CD4-positive, alpha-beta T cell (primary cell): ENCODE results near the gene ZNF79. TPM values are rescaled to one million over a fixed set of nuclear protein-coding genes. Genes with fewer than 3 reads are reported as not detected.

Experiments
- ATAC-seq: fragments of 200-7000 bp; cut with Tn5 transposase; one replicate; pipeline ENCODE4 v1.10.0; 2022; ENCODE audit warnings: mild to moderate bottlenecking; ENCODE audit not compliant: poor library complexity
- CTCF ChIA-PET: fragments of 350-600 bp; sonication (Branson Sonifier 250); formaldehyde crosslinking; loops from one replicate; lab custom pipeline; 2021; ENCODE audit warnings: antibody characterized with exemption, inconsistent platforms; lab: Charles Lee
- POLR2A ChIA-PET: fragments of 350-600 bp; sonication (Branson Sonifier 250); formaldehyde crosslinking; loops from one replicate; lab custom pipeline; 2021; ENCODE audit warnings: antibody characterized with exemption, inconsistent platforms; lab: Charles Lee
- DNase-seq, 14 experiments: peaks; one replicate each; pipeline ENCODE4 v3.0.0-alpha.2; 2013 to 2020; ENCODE audit warnings: mixed read lengths in 2 of 14
- H3K27ac ChIP-seq, 2 donors: one replicate each; pipeline versions ENCODE4 v1.5.1 to v1.7.0; 2013; ENCODE audit warnings: low read length in 2 of 2, low read depth in 1 of 2, mild to moderate bottlenecking in 1 of 2
- H3K27me3 ChIP-seq, 2 experiments: 1 replicate in 1 of 2; 2 replicates in 1 of 2; pipeline versions ENCODE4 v1.6.1 to v1.7.0; 2013; ENCODE audit warnings: low read length in 2 of 2, control low read depth in 1 of 2, mild to moderate bottlenecking in 1 of 2, moderate library complexity in 1 of 2; ENCODE audit not compliant: insufficient read depth in 2 of 2, control insufficient read depth in 1 of 2
- H3K36me3 ChIP-seq: one replicate; pipeline ENCODE4 v1.6.1; 2013; ENCODE audit warnings: low read length, control low read depth; ENCODE audit not compliant: insufficient read depth
- H3K4me1 ChIP-seq: one replicate; pipeline ENCODE4 v1.6.1; 2013; ENCODE audit warnings: low read length, control low read depth; ENCODE audit not compliant: insufficient read depth
- H3K4me3 ChIP-seq: one replicate; pipeline ENCODE4 v1.5.1; 2013; ENCODE audit warnings: mild to moderate bottlenecking, low read length, moderate library complexity
- H3K9me3 ChIP-seq, 2 experiments: 1 replicate in 1 of 2; 2 replicates in 1 of 2; pipeline versions ENCODE4 v1.6.1 to v1.7.0; 2013; ENCODE audit warnings: low read length in 2 of 2, mild to moderate bottlenecking in 2 of 2, control low read depth in 1 of 2, moderate library complexity in 1 of 2; ENCODE audit not compliant: control insufficient read depth in 1 of 2, insufficient read depth in 1 of 2
- H3K27ac Mint-ChIP-seq: one replicate; pipeline ENCODE4 v1.8.0; 2020; ENCODE audit warnings: mixed read lengths
- H3K27me3 Mint-ChIP-seq: one replicate; pipeline ENCODE4 v1.8.0; 2021; ENCODE audit warnings: mixed read lengths
- H3K36me3 Mint-ChIP-seq: one replicate; pipeline ENCODE4 v1.8.0; 2021; ENCODE audit warnings: low read depth, mixed read lengths
- H3K4me1 Mint-ChIP-seq: one replicate; pipeline ENCODE4 v1.8.0; 2021; ENCODE audit warnings: low read depth, mixed read lengths
- H3K4me3 Mint-ChIP-seq: one replicate; pipeline ENCODE4 v1.8.0; 2020; ENCODE audit warnings: mild to moderate bottlenecking, mixed read lengths
- H3K9me3 Mint-ChIP-seq: one replicate; pipeline ENCODE4 v1.8.0; 2020; ENCODE audit warnings: mixed read lengths
- CTCF ChIP-seq: fragments of 200-600 bp; IDR thresholded peaks from one replicate; pipeline ENCODE4 v1.8.0; 2022; ENCODE audit warnings: antibody characterized with exemption, mild to moderate bottlenecking
- intact Hi-C, 2 experiments: fragments of 100-400 bp; cut with DNase I in 1 of 2; cut with micrococcal nuclease in 1 of 2; formaldehyde crosslinking; loops; one replicate each; pipeline versions ENCODE4 v1.15.1 to v1.9.0; 2023 to 2025; cut with DNase I, micrococcal nuclease
- total RNA-seq, 174 experiments: library from RNA in 2 of 174; stranded (reverse) in 2 of 174; gene quantifications; one replicate each; pipeline ENCODE4 v1.2.3 and lab custom pipeline; 2021 to 2026

The ZNF79 gene
- total RNA-seq, 2 experiments from 2014 or later: 4.3 to 4.9 TPM

- DNase-seq: no peak
- H3K4me3 Mint-ChIP-seq: no peak overlapping the region
- peaks cover 82% of the 10 kb centered on the region for H3K27me3 Mint-ChIP-seq
- peaks cover 16% of the 10 kb centered on the region for H3K4me1 ChIP-seq
- ATAC-seq: no peak
- POLR2A ChIA-PET: no interaction called here
- TF ChIP-seq CTCF: no peak
- no peak overlapping the region for H3K4me3 ChIP-seq
- CTCF ChIA-PET: no interaction called here
- H3K27me3 ChIP-seq: peaks cover 59 to 73% of the 10 kb centered on the region in 2 experiments
- intact Hi-C loops: no loop called here
- H3K4me1 Mint-ChIP-seq: peaks cover 17% of the 10 kb centered on the region
- no peak overlapping the region for H3K27ac Mint-ChIP-seq
- no peaks in the 10 kb centered on the region for H3K9me3 Mint-ChIP-seq
- H3K27ac ChIP-seq: no peak overlapping the region
- no peaks in the 10 kb centered on the region for H3K36me3 Mint-ChIP-seq
- H3K36me3 ChIP-seq: no peaks in the 10 kb centered on the region
- H3K9me3 ChIP-seq: peaks cover 11 to 13% of the 10 kb centered on the region in 2 experiments
Measured at GRCh38 chr9:127384016-127384730, 40.0 kb upstream of the ZNF79 start.

- ChIA-PET POLR2A (no interaction called here), CTCF (no interaction called here)
- no peak overlapping the region for H3K27ac ChIP-seq
- peaks cover 60 to 74% of the 10 kb centered on the region in 2 experiments for H3K27me3 ChIP-seq
- no peaks in the 10 kb centered on the region for H3K36me3 ChIP-seq
- Mint-ChIP-seq H3K27ac (no peak overlapping the region), H3K9me3 (no peaks in the 10 kb centered on the region), H3K4me1 (peaks cover 20% of the 10 kb centered on the region), H3K36me3 (no peaks in the 10 kb centered on the region), H3K4me3 (no peak overlapping the region), H3K27me3 (peaks cover 83% of the 10 kb centered on the region)
- no peak for DNase-seq
- peaks cover 7 to 8% of the 10 kb centered on the region in 2 experiments for H3K9me3 ChIP-seq
- ATAC-seq: no peak
- intact Hi-C loops: loop anchor here (5.0 kb wide), 2 partner anchors 67 to 398 kb away; partner anchors contain the start of genes LRSAM1 (in 1 of the 2) and RPL12 (in 1 of the 2)
- no peak for TF ChIP-seq CTCF
- peaks cover 23% of the 10 kb centered on the region for H3K4me1 ChIP-seq
- no peak overlapping the region for H3K4me3 ChIP-seq
Measured at GRCh38 chr9:127384901-127385300, 39.3 kb upstream of the ZNF79 start.

GRCh38 chr9:127386249-127386648 lies 37.9 kb upstream of the ZNF79 start:
- intact Hi-C loops: loop anchor here (5.0 kb wide), 2 partner anchors 66 to 399 kb away; partner anchors contain the start of genes LRSAM1 (in 1 of the 2) and RPL12 (in 1 of the 2)
- no peak for DNase-seq
- Mint-ChIP-seq H3K9me3 (no peaks in the 10 kb centered on the region), H3K27ac (no peak overlapping the region), H3K36me3 (no peaks in the 10 kb centered on the region), H3K4me3 (no peak overlapping the region), H3K4me1 (peaks cover 26% of the 10 kb centered on the region), H3K27me3 (peaks cover 80% of the 10 kb centered on the region)
- peaks cover 63 to 75% of the 10 kb centered on the region in 2 experiments for H3K27me3 ChIP-seq
- ChIA-PET POLR2A (no interaction called here), CTCF (no interaction called here)
- H3K4me1 ChIP-seq: peaks cover 23% of the 10 kb centered on the region
- H3K36me3 ChIP-seq: no peaks in the 10 kb centered on the region
- no peak overlapping the region for H3K27ac ChIP-seq
- H3K4me3 ChIP-seq: no peak overlapping the region
- peaks cover 0 to 8% of the 10 kb centered on the region in 2 experiments for H3K9me3 ChIP-seq
- no peak for TF ChIP-seq CTCF
- ATAC-seq: no peak
